Astrocyte (in vitro differentiated cells and primary cell): ENCODE results near the gene NDUFA3. TPM values are rescaled to one million over a fixed set of nuclear protein-coding genes. Genes with fewer than 3 reads are reported as not detected.

ENCODE experiments used
- DNase-seq: peaks from one replicate; pipeline ENCODE4 v3.0.0-alpha.2; 2010; ENCODE audit warnings: low read depth
- FAIRE-seq: peaks from 2 replicates; lab custom pipeline; 2011; peaks lifted over from hg19 to GRCh38; lab: Jason Lieb, UNC
- H2AFZ ChIP-seq: 2 replicates; pipeline ENCODE4 v1.6.0; 2012; ENCODE audit warnings: low read depth, low read length, inconsistent platforms
- H3K27ac ChIP-seq: 2 replicates; pipeline ENCODE4 v1.5.1; 2011; ENCODE audit warnings: low read depth, low read length, inconsistent platforms
- H3K27me3 ChIP-seq: 2 replicates; pipeline ENCODE4 v1.6.0; 2011; ENCODE audit warnings: low read length, inconsistent platforms; ENCODE audit not compliant: insufficient read depth
- H3K36me3 ChIP-seq: 2 replicates; pipeline ENCODE4 v1.5.1; 2011; ENCODE audit warnings: low read length, inconsistent platforms; ENCODE audit not compliant: insufficient read depth
- H3K4me1 ChIP-seq: 2 replicates; pipeline ENCODE4 v1.5.1; 2011; ENCODE audit warnings: low read length, inconsistent platforms; ENCODE audit not compliant: insufficient read depth
- H3K4me2 ChIP-seq: 2 replicates; pipeline ENCODE4 v1.6.0; 2012; ENCODE audit warnings: low read length, inconsistent platforms
- H3K4me3 ChIP-seq: 2 replicates; pipeline ENCODE4 v1.5.1; 2011; ENCODE audit warnings: low read depth, mild to moderate bottlenecking, low read length, inconsistent platforms; ENCODE audit not compliant: insufficient read depth
- H3K79me2 ChIP-seq: 2 replicates; pipeline ENCODE4 v1.6.0; 2012; ENCODE audit warnings: mild to moderate bottlenecking, low read length, inconsistent platforms; ENCODE audit not compliant: insufficient read depth
- H3K9ac ChIP-seq: 2 replicates; pipeline ENCODE4 v1.6.0; 2012; ENCODE audit warnings: mild to moderate bottlenecking, low read length, inconsistent platforms
- H3K9me3 ChIP-seq: 2 replicates; pipeline ENCODE4 v1.5.1; 2012; ENCODE audit warnings: low read depth, mild to moderate bottlenecking, low read length, inconsistent platforms; ENCODE audit not compliant: insufficient read depth
- H4K20me1 ChIP-seq: 2 replicates; pipeline ENCODE4 v1.6.0; 2012; ENCODE audit warnings: low read length, inconsistent platforms; ENCODE audit not compliant: insufficient read depth
- H3K27ac Mint-ChIP-seq: one replicate; pipeline ENCODE4 v1.8.0; 2021; ENCODE audit warnings: mild to moderate bottlenecking, mixed read lengths; ENCODE audit not compliant: unreplicated experiment
- H3K27me3 Mint-ChIP-seq: one replicate; pipeline ENCODE4 v1.8.0; 2021; ENCODE audit warnings: low read depth, mixed read lengths; ENCODE audit not compliant: unreplicated experiment
- H3K36me3 Mint-ChIP-seq: one replicate; pipeline ENCODE4 v1.8.0; 2021; ENCODE audit warnings: low read depth, mixed read lengths; ENCODE audit not compliant: unreplicated experiment
- H3K4me1 Mint-ChIP-seq: one replicate; pipeline ENCODE4 v1.8.0; 2021; ENCODE audit warnings: low read depth, mixed read lengths; ENCODE audit not compliant: unreplicated experiment
- H3K4me3 Mint-ChIP-seq: one replicate; pipeline ENCODE4 v1.8.0; 2021; ENCODE audit warnings: mild to moderate bottlenecking, moderate library complexity, mixed read lengths; ENCODE audit not compliant: unreplicated experiment
- H3K9me3 Mint-ChIP-seq: one replicate; pipeline ENCODE4 v1.8.0; 2021; ENCODE audit warnings: mild to moderate bottlenecking, mixed read lengths; ENCODE audit not compliant: unreplicated experiment
- CTCF ChIP-seq: IDR thresholded peaks from 2 replicates; pipeline ENCODE4 v1.5.1; 2011; ENCODE audit warnings: low read depth, mild to moderate bottlenecking, inconsistent platforms, low read length, moderate library complexity; ENCODE audit not compliant: insufficient read depth
- EZH2 ChIP-seq: IDR thresholded peaks from 2 replicates; pipeline ENCODE4 v1.6.1; 2012; ENCODE audit warnings: mild to moderate bottlenecking, low read length, inconsistent platforms; ENCODE audit not compliant: insufficient read depth
- total RNA-seq: library from RNA; stranded (reverse); gene quantifications from 2 replicates; pipeline ENCODE4 v1.2.1, GENCODE V29; 2021

NDUFA3 gene
- total RNA-seq, 1 donor from 2014 or later: 99.2 TPM

- DNase-seq: peak; percentile 97
- Mint-ChIP-seq H3K9me3 (no peaks in the 10 kb centered on the region), H3K4me1 (peaks cover 2% of the 10 kb centered on the region), H3K27me3 (no peaks in the 10 kb centered on the region), H3K36me3 (peaks cover 9% of the 10 kb centered on the region), H3K27ac (peak within 1 kb of the TSS; percentile 96), H3K4me3 (peak within 1 kb of the TSS; percentile 95)
- Histone ChIP-seq H3K4me3 (peak within 1 kb of the TSS; percentile 94), H3K9me3 (no peaks in the 10 kb centered on the region), H3K27ac (peak within 1 kb of the TSS; percentile 88), H4K20me1 (peaks cover 9% of the 10 kb centered on the region), H3K79me2 (peaks cover 41% of the 10 kb centered on the region), H3K36me3 (peaks cover 6% of the 10 kb centered on the region), H3K4me2 (peak within 1 kb of the TSS; percentile 97), H2AFZ (peak within 1 kb of the TSS; percentile 96), H3K9ac (peak within 1 kb of the TSS; percentile 93), H3K4me1 (peaks cover 11% of the 10 kb centered on the region), H3K27me3 (no peaks in the 10 kb centered on the region)
- TF ChIP-seq CTCF: no peak
- no peak for TF ChIP-seq EZH2
- peak; percentile 43 for FAIRE-seq
Measured at GRCh38 chr19:54115109-54116063, 12.7 kb downstream of the NDUFA3 start, which contains the start of the genes PRPF31 and TFPT. Gene PRPF31, plus strand, starts transcription at chr19:54115754. Its CDS starts 2,525 bp downstream, at chr19:54118279. Gene TFPT, minus strand, starts transcription at chr19:54115657. Its CDS starts 388 bp downstream, at chr19:54115269.

GRCh38 chr19:54121259-54121658 lies 18.6 kb downstream of the NDUFA3 start:
- no peak overlapping the region for H3K27ac Mint-ChIP-seq

More at GRCh38 chr19:54121259-54121658, 18.6 kb downstream of the NDUFA3 start:
- Histone ChIP-seq H2AFZ (no peak overlapping the region), H3K9ac (no peak overlapping the region), H3K36me3 (peaks cover 11% of the 10 kb centered on the region), H3K4me1 (peaks cover 4% of the 10 kb centered on the region), H3K4me3 (no peak overlapping the region), H3K9me3 (no peaks in the 10 kb centered on the region), H4K20me1 (peaks cover 4% of the 10 kb centered on the region), H3K27me3 (no peaks in the 10 kb centered on the region), H3K27ac (no peak overlapping the region), H3K4me2 (no peak overlapping the region), H3K79me2 (peaks cover 12% of the 10 kb centered on the region)
- no peaks in the 10 kb centered on the region for H3K27me3 Mint-ChIP-seq
- peaks cover 9% of the 10 kb centered on the region for H3K36me3 Mint-ChIP-seq
- FAIRE-seq (no peak), DNase-seq (no peak)
- no peaks in the 10 kb centered on the region for H3K4me1 Mint-ChIP-seq
- TF ChIP-seq CTCF (no peak), EZH2 (no peak)
- H3K4me3 Mint-ChIP-seq: no peak overlapping the region
- H3K9me3 Mint-ChIP-seq: no peaks in the 10 kb centered on the region
